ENCODE results near the gene CACNA1C. TPM values are rescaled to one million over a fixed set of nuclear protein-coding genes. Genes with fewer than 3 reads are reported as not detected.

CACNA1C gene
- total and polyA plus RNA-seq, 2 of the 4 experiments (the other 2 are of a cell fraction) = 1.6 to 2.6 TPM

GRCh38 chr12:2288471-2288870 lies 235.7 kb downstream of the CACNA1C start:
- Histone ChIP-seq H3K18ac (ENCODE audit: low read depth, low read length) (0 out of 2 replicates have a peak overlapping the region, but pooled peaks have one; percentile 0), H3K27ac (ENCODE audit: insufficient read depth, low read length) (peak overlapping the region; percentile 0; the same call in 1 of the 2 replicates), H2BK20ac (ENCODE audit: low read depth, low read length) (0 out of 2 replicates have a peak overlapping the region, but pooled peaks have one; percentile 50), H3K4me1 (ENCODE audit: control insufficient read depth, insufficient read depth, low read length) (peaks cover 41% of the 10 kb centered on the region), H3K23ac (ENCODE audit: low read depth, low read length) (no peak overlapping the region), H2AK9ac (replicated peaks; ENCODE audit: low read depth, low read length, poor library complexity) (peak overlapping the region; percentile 22), H2BK15ac (ENCODE audit: low read depth, low read length) (peak overlapping the region; percentile 34; the same call in 2 of the 3 replicates), H2BK120ac (ENCODE audit: low read depth, low read length) (peak overlapping the region; percentile 70), H4K8ac (ENCODE audit: low read depth in 2 of 2, low read length in 2 of 2) (peak overlapping the region; percentile 6 to 75; a peak in 3 of 4 replicates), H3K79me1 (ENCODE audit: low read depth in 1 of 2, low read length in 2 of 2) (peaks cover 0 to 23% of the 10 kb centered on the region in 2 experiments; a peak in 1 of 4 replicates), H3K4ac (ENCODE audit: low read depth, low read length) (peak overlapping the region; percentile 49), H4K5ac (ENCODE audit: low read depth, low read length) (no peak overlapping the region), H3K27me3 (ENCODE audit: control insufficient read depth, insufficient read depth, low read length) (no peaks in the 10 kb centered on the region), H3K14ac (replicated peaks; ENCODE audit: low read depth, low read length) (peak overlapping the region; percentile 17), H3K9me3 (ENCODE audit: control insufficient read depth, insufficient read depth, low read length) (no peaks in the 10 kb centered on the region), H3K9me1 (ENCODE audit: insufficient read depth, low read length) (peaks cover 28% of the 10 kb centered on the region), H3K56ac (ENCODE audit: extremely low read depth, insufficient read depth, low read length) (no peak overlapping the region), H3K4me2 (ENCODE audit: low read depth, low read length) (no peak overlapping the region), H4K20me1 (ENCODE audit: insufficient read depth, low read length) (no peaks in the 10 kb centered on the region), H3K4me3 (ENCODE audit: insufficient read depth, low read depth, low read length) (no peak overlapping the region), H3K9ac (ENCODE audit: low read depth, low read length) (no peak overlapping the region), H4K91ac (ENCODE audit: insufficient read depth, low read depth, low read length) (peak overlapping the region; percentile 86; the same call in 1 of the 2 replicates), H2AFZ (replicated peaks; ENCODE audit: low read length, poor library complexity) (peak overlapping the region; percentile 43), H3K36me3 (ENCODE audit: control insufficient read depth, insufficient read depth, low read length) (no peaks in the 10 kb centered on the region), H2AK5ac (ENCODE audit: low read depth, low read length) (peak overlapping the region; percentile 29; the same call in 1 of the 2 replicates), H2BK5ac (ENCODE audit: low read depth, low read length, poor library complexity, severe bottlenecking) (no peak overlapping the region)
- no TSS peak for BruUV-seq (replicated peaks)
- WGBS, 2 experiments (ENCODE audit: extremely low coverage in 2 of 2, insufficient read length in 1 of 2) = no CpG with 5 or more reads among the region's 4 CpGs
- ATAC-seq (ENCODE audit: low read depth) (no peak), DNase-seq (no peak)
- POLR2A ChIA-PET (ENCODE audit: unreplicated experiment) = no interaction called here
- CTCF ChIA-PET = interaction anchor here (0.7 to 1.4 kb wide), 2 partner anchors 26 to 107 kb away, joined by 5 to 6 read pairs; no protein-coding TSS in a partner anchor
- intact Hi-C loops (cut with micrococcal nuclease) = loop anchor here (10.0 kb wide), 1 partner anchor 344 kb away; no protein-coding TSS in a partner anchor
- TF ChIP-seq FOS (IDR thresholded peaks at IDR 0.05; ENCODE audit: low read depth, low read length) = no peak
- no peak for TF ChIP-seq CTCF (conservative IDR thresholded peaks at IDR 0.05; ENCODE audit: low read depth, low read length)
- TF ChIP-seq MAFK (IDR thresholded peaks at IDR 0.05; ENCODE audit: low read depth, low read length) = no peak
- no peak for TF ChIP-seq SMC3 (IDR thresholded peaks at IDR 0.05; ENCODE audit: low read depth, low read length)
- no peak for TF ChIP-seq ELK1 (IDR thresholded peaks at IDR 0.05; ENCODE audit: borderline replicate concordance, low read depth, low read length)
- no peak for TF ChIP-seq NFE2L2 (IDR thresholded peaks at IDR 0.05; ENCODE audit: low read depth, low read length)
- no peak for TF ChIP-seq MXI1 (IDR thresholded peaks at IDR 0.05; ENCODE audit: borderline replicate concordance, low read depth, low read length)
- TF ChIP-seq POLR2A (IDR thresholded peaks at IDR 0.05; ENCODE audit: low read depth, low read length) = no peak
- TF ChIP-seq RFX5 (IDR thresholded peaks at IDR 0.05; ENCODE audit: low read depth, low read length) = no peak
- no peak for TF ChIP-seq MAZ (IDR thresholded peaks at IDR 0.05; ENCODE audit: borderline replicate concordance, low read depth, low read length)
- TF ChIP-seq BHLHE40 (IDR thresholded peaks at IDR 0.05; ENCODE audit: low read depth, low read length) = no peak
- dilution Hi-C loops (cut with HindIII; ENCODE audit: low sequenced_read_pairs, unreplicated experiment) = no loop called here
- in situ Hi-C loops (cut with MboI; ENCODE audit: low sequenced_read_pairs) = loop anchor here (10.0 to 25.0 kb wide), 3 partner anchors 296 to 626 kb away; partner anchors contain the start of gene LRTM2

All from IMR-90 (cell line).